Measurements from ENCODE around the gene NAA25. TPM values are rescaled to one million over a fixed set of nuclear protein-coding genes. Genes with fewer than 3 reads are reported as not detected.

NAA25 gene
- polyA plus RNA-seq (2013, experiment 1 of 2): 14.3 TPM
- polyA plus RNA-seq (2013, experiment 2 of 2): 18.4 TPM

GRCh38 chr12:112108202-112109079 is at the start of gene NAA25:
NAA25 (minus strand) TSS chr12:112108783; CDS start chr12:112108773, 10 bp downstream.
- peaks cover 22% of the 10 kb centered on the region for H3K4me1 ChIP-seq (ENCODE audit: control insufficient read depth, insufficient read depth, low read depth, low read length)
- WGBS: under 1% methylated on average over 68 of the region's 74 CpGs
- H2BK5ac ChIP-seq (ENCODE audit: low read depth, low read length, poor library complexity, severe bottlenecking): peak within 1 kb of the TSS; percentile 73
- peak within 1 kb of the TSS; percentile 77 for H3K4me2 ChIP-seq (ENCODE audit: low read length, poor library complexity, severe bottlenecking)
- no peaks in the 10 kb centered on the region for H3K9me3 ChIP-seq (ENCODE audit: control insufficient read depth, low read length)
- peak within 1 kb of the TSS; percentile 73 for H2BK120ac ChIP-seq (ENCODE audit: low read depth, low read length)
- peak within 1 kb of the TSS; percentile 94 for H2AFZ ChIP-seq (ENCODE audit: low read depth, low read length)
- H4K91ac ChIP-seq (ENCODE audit: low read length): peak within 1 kb of the TSS; percentile 97
- no peaks in the 10 kb centered on the region for H3K79me1 ChIP-seq (replicated peaks; ENCODE audit: low read length, poor library complexity, severe bottlenecking)
- DNase-seq: peak; percentile 90
- H3K27ac ChIP-seq (ENCODE audit: low read length, poor library complexity, severe bottlenecking): peak within 1 kb of the TSS; percentile 97
- peak within 1 kb of the TSS in 1 of 2 experiments; percentile 86 for H2BK12ac ChIP-seq (ENCODE audit: low read length in 2 of 2)
- H3K36me3 ChIP-seq (ENCODE audit: control insufficient read depth in 1 of 2, insufficient read depth in 2 of 2, low read depth in 1 of 2, low read length in 2 of 2): peaks cover 0 to 18% of the 10 kb centered on the region in 2 experiments
- no peaks in the 10 kb centered on the region for H3K27me3 ChIP-seq (ENCODE audit: control insufficient read depth in 1 of 2, insufficient read depth in 1 of 2, low read length in 2 of 2)
- peak within 1 kb of the TSS; percentile 98 for H4K8ac ChIP-seq (ENCODE audit: low read length)
- H2AK5ac ChIP-seq (ENCODE audit: low read length, severe bottlenecking): peak within 1 kb of the TSS; percentile 93
- H3K14ac ChIP-seq (ENCODE audit: low read length in 2 of 2): peak within 1 kb of the TSS in 1 of 2 experiments; percentile 99
- H3K18ac ChIP-seq (ENCODE audit: low read depth in 1 of 2, low read length in 2 of 2): peak within 1 kb of the TSS; percentile 97 to 100
- H3K4me3 ChIP-seq (ENCODE audit: insufficient read depth in 1 of 2, low read depth in 1 of 2, low read length in 2 of 2): peak within 1 kb of the TSS; percentile 98 to 99
- H2BK15ac ChIP-seq (ENCODE audit: low read depth, poor library complexity, severe bottlenecking): peak within 1 kb of the TSS; percentile 90
- peak within 1 kb of the TSS; percentile 84 to 100 for H3K4ac ChIP-seq (ENCODE audit: low read depth in 1 of 2, low read length in 2 of 2)
- H3K23ac ChIP-seq (ENCODE audit: low read length in 2 of 2): peak within 1 kb of the TSS in 1 of 2 experiments; percentile 99
- H3K9ac ChIP-seq (ENCODE audit: low read length): peak within 1 kb of the TSS; percentile 99

GRCh38 chr12:112153893-112154219 is 45.3 kb upstream of the NAA25 start:
- H2AFZ ChIP-seq (ENCODE audit: low read depth, low read length): no peak overlapping the region

DNA sequence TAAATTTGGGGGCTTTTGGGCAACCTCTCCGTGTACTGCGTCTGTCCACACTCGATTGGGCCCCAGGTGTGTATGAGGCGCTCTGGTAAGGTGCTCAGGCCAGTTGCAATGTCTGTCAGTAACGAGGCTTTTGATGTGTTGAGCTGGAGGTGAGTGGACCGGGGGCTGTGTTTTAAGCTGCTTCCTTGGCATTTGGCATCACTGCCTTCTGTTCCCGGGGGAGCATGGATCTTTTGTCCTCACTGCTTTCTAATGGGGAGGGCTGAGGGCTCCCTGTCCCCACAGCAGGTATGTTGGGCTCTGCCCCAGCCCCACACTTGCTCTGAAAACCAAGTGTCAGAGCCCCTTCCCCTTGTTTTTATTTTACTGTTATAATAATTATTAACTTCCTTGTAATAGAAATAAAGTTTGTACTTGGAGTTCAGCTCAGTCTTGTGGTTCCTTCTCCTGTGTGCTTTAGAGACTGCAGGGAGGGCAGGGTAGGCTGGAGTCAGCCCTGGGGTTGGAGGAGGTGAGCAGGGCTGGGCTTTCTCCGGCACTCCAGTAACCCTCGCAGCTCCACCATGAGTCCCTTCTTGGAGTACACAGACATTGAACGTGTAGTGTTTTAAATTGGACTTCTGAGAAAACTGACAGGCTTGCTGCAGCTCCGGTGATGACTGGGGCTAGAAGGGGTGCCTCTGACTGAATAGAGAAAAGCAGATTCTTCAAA is 44.8 kb upstream of the NAA25 start:
- Histone ChIP-seq H2BK5ac (ENCODE audit: low read depth, low read length, poor library complexity, severe bottlenecking) (no peak overlapping the region), H3K4me1 (ENCODE audit: control insufficient read depth, insufficient read depth, low read depth, low read length) (peaks cover 2% of the 10 kb centered on the region), H4K8ac (ENCODE audit: low read length) (no peak overlapping the region), H3K18ac (ENCODE audit: low read depth in 1 of 2, low read length in 2 of 2) (no peak overlapping the region), H3K14ac (ENCODE audit: low read length in 2 of 2) (no peak overlapping the region), H3K36me3 (ENCODE audit: control insufficient read depth in 1 of 2, insufficient read depth in 2 of 2, low read depth in 1 of 2, low read length in 2 of 2) (peaks cover 52 to 66% of the 10 kb centered on the region in 2 experiments), H2BK120ac (ENCODE audit: low read depth, low read length) (no peak overlapping the region), H3K23ac (ENCODE audit: low read length in 2 of 2) (no peak overlapping the region), H3K4me2 (ENCODE audit: low read length, poor library complexity, severe bottlenecking) (no peak overlapping the region), H2AFZ (ENCODE audit: low read depth, low read length) (no peak overlapping the region), H3K4me3 (ENCODE audit: insufficient read depth in 1 of 2, low read depth in 1 of 2, low read length in 2 of 2) (no peak overlapping the region), H3K9me3 (ENCODE audit: control insufficient read depth, low read length) (no peaks in the 10 kb centered on the region), H3K27me3 (ENCODE audit: control insufficient read depth in 1 of 2, insufficient read depth in 1 of 2, low read length in 2 of 2) (no peaks in the 10 kb centered on the region), H4K91ac (ENCODE audit: low read length) (no peak overlapping the region), H2BK12ac (ENCODE audit: low read length in 2 of 2) (no peak overlapping the region), H3K27ac (ENCODE audit: low read length, poor library complexity, severe bottlenecking) (no peak overlapping the region), H3K79me1 (replicated peaks; ENCODE audit: low read length, poor library complexity, severe bottlenecking) (peaks cover 9% of the 10 kb centered on the region), H2AK5ac (ENCODE audit: low read length, severe bottlenecking) (no peak overlapping the region), H2BK15ac (ENCODE audit: low read depth, poor library complexity, severe bottlenecking) (no peak overlapping the region), H3K9ac (ENCODE audit: low read length) (no peak overlapping the region), H3K4ac (ENCODE audit: low read depth in 1 of 2, low read length in 2 of 2) (no peak overlapping the region)
- DNase-seq: no peak
- WGBS: 94% methylated on average over 11 of the region's 11 CpGs

More at GRCh38 chr12:112153893-112154219, 45.3 kb upstream of the NAA25 start:
- DNase-seq: no peak
- no peak overlapping the region for H2BK5ac ChIP-seq (ENCODE audit: low read depth, low read length, poor library complexity, severe bottlenecking)
- H3K9me3 ChIP-seq (ENCODE audit: control insufficient read depth, low read length): no peaks in the 10 kb centered on the region
- no peak overlapping the region for H2BK120ac ChIP-seq (ENCODE audit: low read depth, low read length)
- no peak overlapping the region for H2BK12ac ChIP-seq (ENCODE audit: low read length in 2 of 2)
- no peak overlapping the region for H3K9ac ChIP-seq (ENCODE audit: low read length)
- H3K14ac ChIP-seq (ENCODE audit: low read length in 2 of 2): no peak overlapping the region
- no peaks in the 10 kb centered on the region for H3K27me3 ChIP-seq (ENCODE audit: control insufficient read depth in 1 of 2, insufficient read depth in 1 of 2, low read length in 2 of 2)
- H4K91ac ChIP-seq (ENCODE audit: low read length): no peak overlapping the region
- no peak overlapping the region for H2AK5ac ChIP-seq (ENCODE audit: low read length, severe bottlenecking)
- no peak overlapping the region for H4K8ac ChIP-seq (ENCODE audit: low read length)
- peaks cover 55 to 65% of the 10 kb centered on the region in 2 experiments for H3K36me3 ChIP-seq (ENCODE audit: control insufficient read depth in 1 of 2, insufficient read depth in 2 of 2, low read depth in 1 of 2, low read length in 2 of 2)
- H3K4me2 ChIP-seq (ENCODE audit: low read length, poor library complexity, severe bottlenecking): no peak overlapping the region
- no peak overlapping the region for H2BK15ac ChIP-seq (ENCODE audit: low read depth, poor library complexity, severe bottlenecking)
- WGBS: 95% methylated on average over 6 of the region's 8 CpGs
- H3K4ac ChIP-seq (ENCODE audit: low read depth in 1 of 2, low read length in 2 of 2): no peak overlapping the region
- peaks cover 9% of the 10 kb centered on the region for H3K79me1 ChIP-seq (replicated peaks; ENCODE audit: low read length, poor library complexity, severe bottlenecking)
- peaks cover 2% of the 10 kb centered on the region for H3K4me1 ChIP-seq (ENCODE audit: control insufficient read depth, insufficient read depth, low read depth, low read length)
- no peak overlapping the region for H3K23ac ChIP-seq (ENCODE audit: low read length in 2 of 2)
- H3K27ac ChIP-seq (ENCODE audit: low read length, poor library complexity, severe bottlenecking): no peak overlapping the region
- no peak overlapping the region for H3K18ac ChIP-seq (ENCODE audit: low read depth in 1 of 2, low read length in 2 of 2)
- H3K4me3 ChIP-seq (ENCODE audit: insufficient read depth in 1 of 2, low read depth in 1 of 2, low read length in 2 of 2): no peak overlapping the region

Measured in mesenchymal stem cell (in vitro differentiated cells and primary cell).